ENCODE results near the gene VANGL1.

Gene VANGL1

GRCh38 chr1:115690972-115691371 lies 49.2 kb downstream of the VANGL1 start:
- no peak overlapping the region for H3K4me3 ChIP-seq (ENCODE audit: control insufficient read depth in 1 of 7, extremely low read depth in 1 of 7, insufficient read depth in 4 of 7, low read depth in 2 of 7, low read length in 6 of 7)
- H3K27me3 ChIP-seq (replicated peaks in 2 of 5; ENCODE audit: control insufficient read depth in 4 of 5, insufficient read depth in 5 of 5, low read length in 4 of 5) = no peaks in the 10 kb centered on the region
- CTCF ChIA-PET = interaction anchor here (0.9 to 1.0 kb wide), 2 partner anchors 14 to 16 kb away, joined by 3 read pairs; no protein-coding TSS in a partner anchor
- no peak overlapping the region for H3K27ac ChIP-seq (ENCODE audit: insufficient read depth in 1 of 2, low read depth in 1 of 2, low read length in 2 of 2, poor library complexity in 1 of 2, severe bottlenecking in 2 of 2)
- no peaks in the 10 kb centered on the region for H3K4me1 ChIP-seq (ENCODE audit: control extremely low read depth in 1 of 4, control insufficient read depth in 4 of 4, insufficient read depth in 4 of 4, low read length in 3 of 4)
- H3K36me3 ChIP-seq (ENCODE audit: control insufficient read depth in 4 of 4, insufficient read depth in 4 of 4, low read length in 3 of 4) = peaks cover 10 to 35% (median 26%) of the 10 kb centered on the region in 4 experiments
- DNase-seq = no peak
- H3K9me3 ChIP-seq (ENCODE audit: control extremely low read depth in 1 of 5, control insufficient read depth in 4 of 5, insufficient read depth in 2 of 5, low read depth in 1 of 5, low read length in 4 of 5) = no peaks in the 10 kb centered on the region
- 90% methylated on average over 2 of the region's 8 CpGs for WGBS (ENCODE audit: insufficient coverage)
- POLR2A ChIA-PET = no interaction called here

GRCh38 chr1:115692224-115692623 lies 50.5 kb downstream of the VANGL1 start:
- Histone ChIP-seq H3K27ac (ENCODE audit: insufficient read depth in 1 of 2, low read depth in 1 of 2, low read length in 2 of 2, poor library complexity in 1 of 2, severe bottlenecking in 2 of 2) (no peak overlapping the region), H3K4me3 (ENCODE audit: control insufficient read depth in 1 of 7, extremely low read depth in 1 of 7, insufficient read depth in 4 of 7, low read depth in 2 of 7, low read length in 6 of 7) (no peak overlapping the region), H3K4me1 (ENCODE audit: control extremely low read depth in 1 of 4, control insufficient read depth in 4 of 4, insufficient read depth in 4 of 4, low read length in 3 of 4) (no peaks in the 10 kb centered on the region), H3K36me3 (ENCODE audit: control insufficient read depth in 4 of 4, insufficient read depth in 4 of 4, low read length in 3 of 4) (peaks cover 10 to 30% (median 25%) of the 10 kb centered on the region in 4 experiments), H3K9me3 (ENCODE audit: control extremely low read depth in 1 of 5, control insufficient read depth in 4 of 5, insufficient read depth in 2 of 5, low read depth in 1 of 5, low read length in 4 of 5) (no peaks in the 10 kb centered on the region), H3K27me3 (replicated peaks in 2 of 5; ENCODE audit: control insufficient read depth in 4 of 5, insufficient read depth in 5 of 5, low read length in 4 of 5) (no peaks in the 10 kb centered on the region)
- 97% methylated on average over 2 of the region's 4 CpGs for WGBS (ENCODE audit: insufficient coverage)
- ChIA-PET POLR2A (no interaction called here), CTCF (interaction anchor here (1.9 kb wide), 1 partner anchor 13 kb away, joined by 5 read pairs; no protein-coding TSS in a partner anchor)
- DNase-seq = no peak

GRCh38 chr1:115694805-115695204 lies 53.0 kb downstream of the VANGL1 start:
- Histone ChIP-seq H3K9me3 (ENCODE audit: control extremely low read depth in 1 of 5, control insufficient read depth in 4 of 5, insufficient read depth in 2 of 5, low read depth in 1 of 5, low read length in 4 of 5) (no peaks in the 10 kb centered on the region), H3K27me3 (replicated peaks in 2 of 5; ENCODE audit: control insufficient read depth in 4 of 5, insufficient read depth in 5 of 5, low read length in 4 of 5) (no peaks in the 10 kb centered on the region), H3K27ac (ENCODE audit: insufficient read depth in 1 of 2, low read depth in 1 of 2, low read length in 2 of 2, poor library complexity in 1 of 2, severe bottlenecking in 2 of 2) (no peak overlapping the region), H3K36me3 (ENCODE audit: control insufficient read depth in 4 of 4, insufficient read depth in 4 of 4, low read length in 3 of 4) (peaks cover 10 to 30% (median 25%) of the 10 kb centered on the region in 4 experiments), H3K4me3 (ENCODE audit: control insufficient read depth in 1 of 7, extremely low read depth in 1 of 7, insufficient read depth in 4 of 7, low read depth in 2 of 7, low read length in 6 of 7) (no peak overlapping the region), H3K4me1 (ENCODE audit: control extremely low read depth in 1 of 4, control insufficient read depth in 4 of 4, insufficient read depth in 4 of 4, low read length in 3 of 4) (no peaks in the 10 kb centered on the region)
- ChIA-PET POLR2A (no interaction called here), CTCF (interaction anchor here (1.0 to 1.7 kb wide), 2 partner anchors 10 to 12 kb away, joined by 5 read pairs; no protein-coding TSS in a partner anchor)
- 100% methylated on average over 1 of the region's 3 CpGs for WGBS (ENCODE audit: insufficient coverage)
- DNase-seq = no peak

- H3K27ac ChIP-seq (ENCODE audit: insufficient read depth in 1 of 2, low read depth in 1 of 2, low read length in 2 of 2, poor library complexity in 1 of 2, severe bottlenecking in 2 of 2) = no peak overlapping the region
- DNase-seq = no peak
- no CpG with 5 or more reads among the region's 1 CpG for WGBS (ENCODE audit: insufficient coverage)
- no peaks in the 10 kb centered on the region for H3K4me1 ChIP-seq (ENCODE audit: control extremely low read depth in 1 of 4, control insufficient read depth in 4 of 4, insufficient read depth in 4 of 4, low read length in 3 of 4)
- no peak overlapping the region for H3K4me3 ChIP-seq (ENCODE audit: control insufficient read depth in 1 of 7, extremely low read depth in 1 of 7, insufficient read depth in 4 of 7, low read depth in 2 of 7, low read length in 6 of 7)
- ChIA-PET CTCF (no interaction called here), POLR2A (no interaction called here)
- H3K27me3 ChIP-seq (replicated peaks in 2 of 5; ENCODE audit: control insufficient read depth in 4 of 5, insufficient read depth in 5 of 5, low read length in 4 of 5) = no peaks in the 10 kb centered on the region
- H3K36me3 ChIP-seq (ENCODE audit: control insufficient read depth in 4 of 4, insufficient read depth in 4 of 4, low read length in 3 of 4) = peaks cover under 1 to 4% (median 4%) of the 10 kb centered on the region in 4 experiments
- H3K9me3 ChIP-seq (ENCODE audit: control extremely low read depth in 1 of 5, control insufficient read depth in 4 of 5, insufficient read depth in 2 of 5, low read depth in 1 of 5, low read length in 4 of 5) = no peaks in the 10 kb centered on the region
These were observed 55.8 kb downstream of the VANGL1 start for GRCh38 chr1:115697619-115698018.

GRCh38 chr1:115701090-115701489 lies 59.3 kb downstream of the VANGL1 start:
- WGBS (ENCODE audit: insufficient coverage) = 0% methylated on average over 1 of the region's 3 CpGs
- DNase-seq = no peak
- ChIA-PET POLR2A (no interaction called here), CTCF (interaction anchor here (2.3 kb wide), 1 partner anchor 93 kb away, joined by 9 read pairs; no protein-coding TSS in a partner anchor)
- H3K36me3 ChIP-seq (ENCODE audit: control insufficient read depth in 4 of 4, insufficient read depth in 4 of 4, low read length in 3 of 4) = no peaks in the 10 kb centered on the region
- H3K4me3 ChIP-seq (ENCODE audit: control insufficient read depth in 1 of 7, extremely low read depth in 1 of 7, insufficient read depth in 4 of 7, low read depth in 2 of 7, low read length in 6 of 7) = no peak overlapping the region
- H3K27ac ChIP-seq (ENCODE audit: insufficient read depth in 1 of 2, low read depth in 1 of 2, low read length in 2 of 2, poor library complexity in 1 of 2, severe bottlenecking in 2 of 2) = no peak overlapping the region
- no peaks in the 10 kb centered on the region for H3K9me3 ChIP-seq (ENCODE audit: control extremely low read depth in 1 of 5, control insufficient read depth in 4 of 5, insufficient read depth in 2 of 5, low read depth in 1 of 5, low read length in 4 of 5)
- H3K27me3 ChIP-seq (replicated peaks in 2 of 5; ENCODE audit: control insufficient read depth in 4 of 5, insufficient read depth in 5 of 5, low read length in 4 of 5) = no peaks in the 10 kb centered on the region
- no peaks in the 10 kb centered on the region for H3K4me1 ChIP-seq (ENCODE audit: control extremely low read depth in 1 of 4, control insufficient read depth in 4 of 4, insufficient read depth in 4 of 4, low read length in 3 of 4)

- Histone ChIP-seq H3K4me3 (ENCODE audit: control insufficient read depth in 1 of 7, extremely low read depth in 1 of 7, insufficient read depth in 4 of 7, low read depth in 2 of 7, low read length in 6 of 7) (no peak overlapping the region), H3K4me1 (ENCODE audit: control extremely low read depth in 1 of 4, control insufficient read depth in 4 of 4, insufficient read depth in 4 of 4, low read length in 3 of 4) (no peaks in the 10 kb centered on the region), H3K27me3 (replicated peaks in 2 of 5; ENCODE audit: control insufficient read depth in 4 of 5, insufficient read depth in 5 of 5, low read length in 4 of 5) (no peaks in the 10 kb centered on the region), H3K9me3 (ENCODE audit: control extremely low read depth in 1 of 5, control insufficient read depth in 4 of 5, insufficient read depth in 2 of 5, low read depth in 1 of 5, low read length in 4 of 5) (no peaks in the 10 kb centered on the region), H3K27ac (ENCODE audit: insufficient read depth in 1 of 2, low read depth in 1 of 2, low read length in 2 of 2, poor library complexity in 1 of 2, severe bottlenecking in 2 of 2) (no peak overlapping the region), H3K36me3 (ENCODE audit: control insufficient read depth in 4 of 4, insufficient read depth in 4 of 4, low read length in 3 of 4) (no peaks in the 10 kb centered on the region)
- 97% methylated on average over 3 of the region's 3 CpGs for WGBS (ENCODE audit: insufficient coverage)
- no peak for DNase-seq
- CTCF ChIA-PET = interaction anchor here (0.6 to 5.1 kb wide), 4 partner anchors 9 to 46 kb away, joined by 3 to 15 read pairs (median 3); no protein-coding TSS in a partner anchor
- POLR2A ChIA-PET = no interaction called here
These were observed 61.2 kb downstream of the VANGL1 start for GRCh38 chr1:115702959-115703358.

GRCh38 chr1:115705085-115705951 lies 63.5 kb downstream of the VANGL1 start:
- WGBS (ENCODE audit: insufficient coverage) = 89% methylated on average over 11 of the region's 12 CpGs
- Histone ChIP-seq H3K36me3 (ENCODE audit: control insufficient read depth in 4 of 4, insufficient read depth in 4 of 4, low read length in 3 of 4) (no peaks in the 10 kb centered on the region), H3K27ac (ENCODE audit: insufficient read depth in 1 of 2, low read depth in 1 of 2, low read length in 2 of 2, poor library complexity in 1 of 2, severe bottlenecking in 2 of 2) (no peak overlapping the region), H3K4me1 (ENCODE audit: control extremely low read depth in 1 of 4, control insufficient read depth in 4 of 4, insufficient read depth in 4 of 4, low read length in 3 of 4) (no peaks in the 10 kb centered on the region), H3K27me3 (replicated peaks in 2 of 5; ENCODE audit: control insufficient read depth in 4 of 5, insufficient read depth in 5 of 5, low read length in 4 of 5) (no peaks in the 10 kb centered on the region), H3K9me3 (ENCODE audit: control extremely low read depth in 1 of 5, control insufficient read depth in 4 of 5, insufficient read depth in 2 of 5, low read depth in 1 of 5, low read length in 4 of 5) (no peaks in the 10 kb centered on the region), H3K4me3 (ENCODE audit: control insufficient read depth in 1 of 7, extremely low read depth in 1 of 7, insufficient read depth in 4 of 7, low read depth in 2 of 7, low read length in 6 of 7) (no peak overlapping the region)
- ChIA-PET POLR2A (no interaction called here), CTCF (interaction anchor here (0.7 to 5.1 kb wide), 12 partner anchors 9 to 224 kb away, joined by 3 to 46 read pairs (median 4); no protein-coding TSS in a partner anchor)
- no peak for DNase-seq
